Pancreas (tissue), 10 donors: Measurements from ENCODE around the gene ZFR2. TPM values are rescaled to one million over a fixed set of nuclear protein-coding genes. Genes with fewer than 3 reads are reported as not detected.

Experiments
- ATAC-seq, 4 donors: fragments of 200-7000 bp; cut with Tn5 transposase; one replicate each; pipeline versions ENCODE4 v1.8.0 to v1.9.1; 2020; ENCODE audit warnings: mild to moderate bottlenecking in 4 of 4, moderate library complexity in 4 of 4
- DNase-seq, 6 donors: peaks; one replicate each; pipeline ENCODE4 v3.0.0-alpha.2; 2020
- FAIRE-seq: peaks from 2 replicates; lab custom pipeline; 2012; peaks lifted over from hg19 to GRCh38; lab: Jason Lieb, UNC
- H3K27ac ChIP-seq, 4 donors: fragments of 200-600 bp; sonication (generic); 1 replicate in 3 of 4; 2 replicates in 1 of 4; pipeline versions ENCODE4 v1.5.0 to v1.8.0; 2020
- H3K27me3 ChIP-seq, 4 donors: fragments of 200-600 bp; one replicate each; pipeline ENCODE4 v1.8.0; 2021
- H3K36me3 ChIP-seq, 3 donors: fragments of 200-600 bp; sonication (generic) in 1 of 3; one replicate each; pipeline versions ENCODE4 v1.5.0 to v1.8.0; 2020 to 2021
- H3K4me1 ChIP-seq, 3 donors: fragments of 200-600 bp; one replicate each; pipeline ENCODE4 v1.8.0; 2021
- H3K4me3 ChIP-seq, 4 donors: fragments of 200-600 bp; sonication (generic) in 2 of 4; one replicate each; pipeline versions ENCODE4 v1.5.0 to v1.8.0; 2020 to 2021
- H3K9me3 ChIP-seq, 4 donors: fragments of 200-600 bp; one replicate each; pipeline ENCODE4 v1.8.0; 2021
- CTCF ChIP-seq, 4 donors: fragments of 200-600 bp; sonication (generic) in 3 of 4; IDR thresholded peaks; one replicate each; pipeline versions ENCODE4 v1.5.0 to v1.8.0; 2021; ENCODE audit warnings: antibody characterized with exemption in 4 of 4
- WGBS, 2 donors: extraction: QIAGEN DNeasy Blood & Tissue Kit; methylation state at CpG; one replicate each; pipeline ENCODE4 v1.1.7; 2013; 5-methylcytosine and 5-hydroxymethylcytosine counted together
- intact Hi-C, 3 donors: fragments of 100-400 bp; cut with DNase I; formaldehyde crosslinking; loops; one replicate each; pipeline versions ENCODE4 v1.11.1 to v1.14.2; 2022
- polyA plus RNA-seq, 2 donors: library from polyadenylated mRNA; stranded (reverse); fragments of 200-250 nt; gene quantifications; one replicate each; pipeline ENCODE4 v1.2.3, GENCODE V29; 2013
- total RNA-seq, 6 donors: library from RNA; stranded (reverse); fragmentation: NEBNext Ultra II Directional in 4 of 6; extraction: Animal tissue kit (Norgen Biotek cat#: 25700) in 4 of 6; gene quantifications; one replicate each; pipeline versions ENCODE4 v1.2.1 to v1.2.4, GENCODE V29; 2021 to 2023
- donor health status: healthy with polysubstance abuse.
- donor health status: DM: no; HTN: no; CAD: no; lungs with moderate emphysema.
- donor health status: DM: no; HTN: no; CAD: no.
- donor health status: control.
- donor health status: control.
- donor health status: Bipolar disorder and iron deficiency.
- donor health status: DM: yes; HTN: yes; CAD: no.
- donor health status: DM: no; HTN: no; CAD: no.
- donor health status: DM: no; HTN: no; CAD: no.
- donor health status: DM: yes; HTN: yes; CAD: no.

The ZFR2 gene
- total and polyA plus RNA-seq, 8 donors: 0.06 to 3.1 (median 0.34) TPM; not detected in 2

- intact Hi-C loops: no loop called here
- H3K4me1 ChIP-seq: no peaks in the 10 kb centered on the region
- H3K27ac ChIP-seq: no peak overlapping the region
- no peak for TF ChIP-seq CTCF (IDR thresholded peaks at IDR 0.05)
- no peaks in the 10 kb centered on the region for H3K36me3 ChIP-seq
- no peak for DNase-seq
- FAIRE-seq: no peak
- no peaks in the 10 kb centered on the region for H3K9me3 ChIP-seq
- peaks cover 0 to 4% (median 0%) of the 10 kb centered on the region in 4 donors for H3K27me3 ChIP-seq
- 44 to 60% methylated on average over 14 of the region's 14 CpGs for WGBS, 2 donors
- H3K4me3 ChIP-seq: no peak overlapping the region
- ATAC-seq: peak in 1 of 4 donors; percentile 62
Observed at GRCh38 chr19:3866910-3867638, 1.8 kb downstream of the ZFR2 start.

- H3K4me1 ChIP-seq: no peaks in the 10 kb centered on the region
- no peaks in the 10 kb centered on the region for H3K27me3 ChIP-seq
- TF ChIP-seq CTCF (IDR thresholded peaks at IDR 0.05): no peak
- DNase-seq: no peak
- ATAC-seq: no peak
- H3K4me3 ChIP-seq: no peak overlapping the region
- H3K36me3 ChIP-seq: no peaks in the 10 kb centered on the region
- H3K27ac ChIP-seq: no peak overlapping the region
- no peaks in the 10 kb centered on the region for H3K9me3 ChIP-seq
- 55 to 66% methylated on average over 12 of the region's 12 CpGs for WGBS, 2 donors
- intact Hi-C loops: no loop called here
- no peak for FAIRE-seq
Observed at GRCh38 chr19:3863648-3864047, 5.2 kb downstream of the ZFR2 start.

- no peak for TF ChIP-seq CTCF (IDR thresholded peaks at IDR 0.05)
- intact Hi-C loops: no loop called here
- Histone ChIP-seq H3K4me1 (no peaks in the 10 kb centered on the region), H3K9me3 (no peaks in the 10 kb centered on the region), H3K27ac (no peak overlapping the region), H3K27me3 (no peaks in the 10 kb centered on the region), H3K36me3 (no peaks in the 10 kb centered on the region), H3K4me3 (no peak overlapping the region)
- FAIRE-seq (no peak), ATAC-seq (no peak), DNase-seq (no peak)
- WGBS, 2 donors: 57 to 70% methylated on average over 25 of the region's 25 CpGs
Observed at GRCh38 chr19:3862826-3863500, 5.9 kb downstream of the ZFR2 start.

GRCh38 chr19:3860499-3860898 is 8.3 kb downstream of the ZFR2 start:
- intact Hi-C loops: no loop called here
- DNase-seq: no peak
- no peaks in the 10 kb centered on the region for H3K9me3 ChIP-seq
- H3K4me3 ChIP-seq: no peak overlapping the region
- FAIRE-seq: no peak
- no peaks in the 10 kb centered on the region for H3K36me3 ChIP-seq
- H3K27ac ChIP-seq: no peak overlapping the region
- no peak for TF ChIP-seq CTCF (IDR thresholded peaks at IDR 0.05)
- no peak for ATAC-seq
- H3K4me1 ChIP-seq: no peaks in the 10 kb centered on the region
- 73 to 82% methylated on average over 17 of the region's 17 CpGs for WGBS, 2 donors
- no peaks in the 10 kb centered on the region for H3K27me3 ChIP-seq
